ENCODE measurements around the gene CLASP1.

- TF ChIP-seq, protein P1, sequence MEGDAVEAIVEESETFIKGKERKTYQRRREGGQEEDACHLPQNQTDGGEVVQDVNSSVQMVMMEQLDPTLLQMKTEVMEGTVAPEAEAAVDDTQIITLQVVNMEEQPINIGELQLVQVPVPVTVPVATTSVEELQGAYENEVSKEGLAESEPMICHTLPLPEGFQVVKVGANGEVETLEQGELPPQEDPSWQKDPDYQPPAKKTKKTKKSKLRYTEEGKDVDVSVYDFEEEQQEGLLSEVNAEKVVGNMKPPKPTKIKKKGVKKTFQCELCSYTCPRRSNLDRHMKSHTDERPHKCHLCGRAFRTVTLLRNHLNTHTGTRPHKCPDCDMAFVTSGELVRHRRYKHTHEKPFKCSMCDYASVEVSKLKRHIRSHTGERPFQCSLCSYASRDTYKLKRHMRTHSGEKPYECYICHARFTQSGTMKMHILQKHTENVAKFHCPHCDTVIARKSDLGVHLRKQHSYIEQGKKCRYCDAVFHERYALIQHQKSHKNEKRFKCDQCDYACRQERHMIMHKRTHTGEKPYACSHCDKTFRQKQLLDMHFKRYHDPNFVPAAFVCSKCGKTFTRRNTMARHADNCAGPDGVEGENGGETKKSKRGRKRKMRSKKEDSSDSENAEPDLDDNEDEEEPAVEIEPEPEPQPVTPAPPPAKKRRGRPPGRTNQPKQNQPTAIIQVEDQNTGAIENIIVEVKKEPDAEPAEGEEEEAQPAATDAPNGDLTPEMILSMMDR (IDR thresholded peaks at IDR 0.05; ENCODE audit: low read length) = no peak
- no peak for TF ChIP-seq EZH2 (IDR thresholded peaks at IDR 0.05; ENCODE audit: borderline replicate concordance, low read length)
Measured at GRCh38 chr2:121575800-121576199, 73.5 kb downstream of the CLASP1 start.

All from OCI-LY1 (cell line).